Gastroesophageal sphincter (tissue), 4 donors: ENCODE measurements around the gene DNAJB6. TPM values are rescaled to one million over a fixed set of nuclear protein-coding genes. Genes with fewer than 3 reads are reported as not detected.

ENCODE experiments used
- ATAC-seq: fragments of 150-250 bp; one replicate; pipeline ENCODE4 v1.9.1; 2016; ENCODE audit warnings: mild to moderate bottlenecking, moderate library complexity
- H3K27ac ChIP-seq, 4 donors: fragments of 200-600 bp; sonication (generic) in 3 of 4; 1 replicate in 3 of 4; 2 replicates in 1 of 4; pipeline ENCODE4 v1.5.1; 2016 to 2019
- H3K27me3 ChIP-seq: fragments of 200-600 bp; sonication (generic); one replicate; pipeline ENCODE4 v1.5.1; 2019
- H3K36me3 ChIP-seq, 2 donors: fragments of 200-600 bp; sonication (generic); one replicate each; pipeline ENCODE4 v1.5.1; 2019; ENCODE audit warnings: control low read depth in 1 of 2
- H3K4me1 ChIP-seq, 3 donors: fragments of 200-600 bp; sonication (generic); 1 replicate in 2 of 3; 2 replicates in 1 of 3; pipeline ENCODE4 v1.5.1; 2016 to 2019; ENCODE audit warnings: control low read depth in 2 of 3
- H3K4me3 ChIP-seq, 2 donors: fragments of 200-600 bp; sonication (generic); one replicate each; pipeline ENCODE4 v1.5.1; 2019; ENCODE audit warnings: mild to moderate bottlenecking in 1 of 2, moderate library complexity in 1 of 2
- H3K9me3 ChIP-seq, 3 donors: fragments of 200-600 bp; sonication (generic); one replicate each; pipeline ENCODE4 v1.5.1; 2017 to 2019; ENCODE audit warnings: control low read depth in 2 of 3
- EP300 ChIP-seq: sonication (generic); formaldehyde crosslinking; IDR thresholded peaks from one replicate; pipeline ENCODE4 v1.6.1; 2017; ENCODE audit warnings: antibody characterized with exemption, mild to moderate bottlenecking
- POLR2A ChIP-seq, 2 donors: fragments of 450-650 bp; IDR thresholded peaks; one replicate each; pipeline ENCODE4 v1.6.1; 2017; ENCODE audit warnings: antibody characterized with exemption in 2 of 2, mild to moderate bottlenecking in 2 of 2, moderate library complexity in 1 of 2
- POLR2AphosphoS5 ChIP-seq: sonication (generic); formaldehyde crosslinking; IDR thresholded peaks from one replicate; pipeline ENCODE4 v1.6.1; 2017; ENCODE audit warnings: antibody characterized with exemption
- WGBS, 2 donors: methylation state at CpG; one replicate each; pipeline ENCODE4 v1.1.5; 2018; ENCODE audit warnings: low coverage in 1 of 2; 5-methylcytosine and 5-hydroxymethylcytosine counted together
- total RNA-seq, 4 donors: library from RNA; depleted of rRNA; stranded (reverse); fragments of >200 nt; gene quantifications; one replicate each; pipeline ENCODE4 v1.1.0, GENCODE V29; 2016
- TF ChIP-seq, protein P1 (sequence below), 4 experiments: fragments of 200-600 bp in 2 of 4; fragments of 450-650 bp in 2 of 4; sonication (generic) in 1 of 4; IDR thresholded peaks; one replicate each; pipeline ENCODE4 v1.5.1; 2017 to 2019; ENCODE audit warnings: antibody characterized with exemption in 4 of 4, mild to moderate bottlenecking in 2 of 4, moderate library complexity in 2 of 4

DNAJB6 gene
- total RNA-seq, 4 donors from 2014 or later = 117 to 195 (median 148) TPM

DNA sequence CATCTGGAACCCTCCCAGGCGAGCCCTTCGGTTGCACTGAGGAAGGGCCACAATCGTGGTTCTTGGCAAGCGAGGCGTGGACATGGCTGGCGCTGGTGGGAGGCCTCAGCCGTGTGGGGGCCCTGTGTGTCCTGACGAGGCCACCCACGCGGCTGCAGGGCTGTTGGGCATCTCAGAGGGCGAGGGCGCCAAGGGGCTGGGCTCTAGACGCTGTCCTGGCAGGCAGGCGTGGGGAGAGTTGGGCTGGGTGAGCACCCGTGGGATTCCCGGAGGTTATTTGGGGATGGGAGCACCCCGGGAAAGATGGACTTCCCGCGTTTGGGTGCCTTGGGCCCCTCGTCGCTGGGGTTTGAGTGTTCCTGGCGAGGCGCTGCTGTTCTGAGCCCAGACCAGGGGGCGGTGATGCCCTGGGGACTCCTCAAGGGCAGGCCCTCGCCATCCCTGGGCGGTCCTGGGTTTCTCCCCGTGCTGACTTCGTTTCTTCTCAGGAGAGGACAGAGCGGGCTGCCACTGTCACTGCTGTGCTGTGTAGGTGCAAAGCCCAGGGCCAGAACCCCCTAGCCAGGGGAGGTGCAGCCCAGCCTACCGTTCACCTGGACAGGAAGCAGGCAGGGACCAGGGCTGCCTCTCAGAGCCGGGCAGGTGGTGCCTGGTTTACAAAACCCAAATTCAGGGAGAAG lies 87.2 kb downstream of the DNAJB6 start:
- Histone ChIP-seq H3K4me3 (no peak overlapping the region), H3K9me3 (no peaks in the 10 kb centered on the region), H3K27me3 (no peaks in the 10 kb centered on the region), H3K27ac (no peak overlapping the region), H3K4me1 (no peaks in the 10 kb centered on the region), H3K36me3 (peaks cover 0 to 39% of the 10 kb centered on the region in 2 donors)
- TF ChIP-seq POLR2A (IDR thresholded peaks at IDR 0.05) = no peak
- TF ChIP-seq, protein P1, sequence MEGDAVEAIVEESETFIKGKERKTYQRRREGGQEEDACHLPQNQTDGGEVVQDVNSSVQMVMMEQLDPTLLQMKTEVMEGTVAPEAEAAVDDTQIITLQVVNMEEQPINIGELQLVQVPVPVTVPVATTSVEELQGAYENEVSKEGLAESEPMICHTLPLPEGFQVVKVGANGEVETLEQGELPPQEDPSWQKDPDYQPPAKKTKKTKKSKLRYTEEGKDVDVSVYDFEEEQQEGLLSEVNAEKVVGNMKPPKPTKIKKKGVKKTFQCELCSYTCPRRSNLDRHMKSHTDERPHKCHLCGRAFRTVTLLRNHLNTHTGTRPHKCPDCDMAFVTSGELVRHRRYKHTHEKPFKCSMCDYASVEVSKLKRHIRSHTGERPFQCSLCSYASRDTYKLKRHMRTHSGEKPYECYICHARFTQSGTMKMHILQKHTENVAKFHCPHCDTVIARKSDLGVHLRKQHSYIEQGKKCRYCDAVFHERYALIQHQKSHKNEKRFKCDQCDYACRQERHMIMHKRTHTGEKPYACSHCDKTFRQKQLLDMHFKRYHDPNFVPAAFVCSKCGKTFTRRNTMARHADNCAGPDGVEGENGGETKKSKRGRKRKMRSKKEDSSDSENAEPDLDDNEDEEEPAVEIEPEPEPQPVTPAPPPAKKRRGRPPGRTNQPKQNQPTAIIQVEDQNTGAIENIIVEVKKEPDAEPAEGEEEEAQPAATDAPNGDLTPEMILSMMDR (IDR thresholded peaks at IDR 0.05) = no peak
- 82% methylated on average over 3 of the region's 31 CpGs; no CpG with 5 or more reads in 1 of the 2 donors for WGBS, 2 donors
- no peak for ATAC-seq

DNA sequence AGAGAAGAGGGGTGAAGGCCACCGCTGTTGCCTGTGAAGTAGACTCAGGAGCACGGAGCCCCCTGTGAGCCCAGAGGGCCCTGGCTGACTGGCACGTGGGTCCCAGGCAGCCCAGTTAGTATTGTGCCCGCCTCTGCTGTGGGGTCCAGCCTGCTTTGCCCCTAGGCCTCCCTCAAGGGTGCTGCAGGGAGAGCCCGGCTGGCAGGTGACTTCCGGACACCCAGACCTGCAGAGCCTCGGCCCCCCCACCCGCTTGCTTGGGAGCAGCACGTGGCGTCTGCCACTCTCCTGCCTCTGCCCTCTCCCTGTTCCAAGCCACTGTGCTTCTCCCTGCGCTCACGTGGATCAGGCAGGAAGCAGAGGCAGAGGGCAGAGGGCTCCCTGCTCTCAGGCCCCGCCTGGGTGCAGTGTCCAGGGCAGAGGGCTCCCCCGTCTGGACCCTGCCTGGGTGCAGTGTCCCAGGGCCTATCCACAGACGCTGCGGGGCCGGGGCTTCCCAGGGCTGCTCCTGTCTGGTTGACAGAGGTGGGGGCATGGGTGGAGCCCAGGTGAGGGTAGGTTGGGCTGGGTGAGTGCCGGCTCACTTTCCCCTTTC lies 88.4 kb downstream of the DNAJB6 start:
- TF ChIP-seq EP300 = no peak
- TF ChIP-seq POLR2AphosphoS5 = no peak
- TF ChIP-seq POLR2A (IDR thresholded peaks at IDR 0.05) = no peak
- TF ChIP-seq, protein P1 (IDR thresholded peaks at IDR 0.05) = no peak
- 88% methylated on average over 3 of the region's 18 CpGs; no CpG with 5 or more reads in 1 of the 2 donors for WGBS, 2 donors
- Histone ChIP-seq H3K4me3 (no peak overlapping the region), H3K4me1 (no peaks in the 10 kb centered on the region), H3K27me3 (no peaks in the 10 kb centered on the region), H3K36me3 (peaks cover 0 to 31% of the 10 kb centered on the region in 2 donors), H3K27ac (no peak overlapping the region), H3K9me3 (no peaks in the 10 kb centered on the region)
- ATAC-seq = no peak

DNA sequence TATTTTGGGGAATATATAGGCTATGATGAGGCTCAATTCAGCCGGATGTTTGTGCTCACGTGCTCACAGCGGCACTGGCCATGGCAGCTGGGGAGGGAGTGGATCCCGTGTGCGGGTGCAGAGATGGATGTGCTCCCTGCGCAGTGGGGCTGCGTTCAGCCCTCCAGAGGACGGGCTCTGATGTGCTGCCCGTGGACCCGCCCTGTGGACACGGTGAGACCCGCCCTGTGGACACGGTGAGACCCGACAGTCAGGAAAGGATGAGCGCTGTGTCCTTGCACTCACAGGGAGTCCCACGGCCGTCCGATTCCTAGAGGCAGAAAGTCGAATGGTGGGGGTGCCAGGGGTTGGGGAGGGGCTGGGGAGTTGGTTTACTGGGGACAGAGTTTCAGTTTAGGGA lies 89.0 kb downstream of the DNAJB6 start:
- Histone ChIP-seq H3K4me3 (no peak overlapping the region), H3K27me3 (no peaks in the 10 kb centered on the region), H3K9me3 (no peaks in the 10 kb centered on the region), H3K4me1 (no peaks in the 10 kb centered on the region), H3K36me3 (peaks cover 0 to 26% of the 10 kb centered on the region in 2 donors), H3K27ac (no peak overlapping the region)
- TF ChIP-seq POLR2AphosphoS5 (no peak), POLR2A (IDR thresholded peaks at IDR 0.05) (no peak), EP300 (no peak)
- TF ChIP-seq, protein P1 (IDR thresholded peaks at IDR 0.05) = no peak
- WGBS, 2 donors = 75 to 100% methylated on average over 1 to 2 of the region's 19 CpGs
- ATAC-seq = no peak

DNA sequence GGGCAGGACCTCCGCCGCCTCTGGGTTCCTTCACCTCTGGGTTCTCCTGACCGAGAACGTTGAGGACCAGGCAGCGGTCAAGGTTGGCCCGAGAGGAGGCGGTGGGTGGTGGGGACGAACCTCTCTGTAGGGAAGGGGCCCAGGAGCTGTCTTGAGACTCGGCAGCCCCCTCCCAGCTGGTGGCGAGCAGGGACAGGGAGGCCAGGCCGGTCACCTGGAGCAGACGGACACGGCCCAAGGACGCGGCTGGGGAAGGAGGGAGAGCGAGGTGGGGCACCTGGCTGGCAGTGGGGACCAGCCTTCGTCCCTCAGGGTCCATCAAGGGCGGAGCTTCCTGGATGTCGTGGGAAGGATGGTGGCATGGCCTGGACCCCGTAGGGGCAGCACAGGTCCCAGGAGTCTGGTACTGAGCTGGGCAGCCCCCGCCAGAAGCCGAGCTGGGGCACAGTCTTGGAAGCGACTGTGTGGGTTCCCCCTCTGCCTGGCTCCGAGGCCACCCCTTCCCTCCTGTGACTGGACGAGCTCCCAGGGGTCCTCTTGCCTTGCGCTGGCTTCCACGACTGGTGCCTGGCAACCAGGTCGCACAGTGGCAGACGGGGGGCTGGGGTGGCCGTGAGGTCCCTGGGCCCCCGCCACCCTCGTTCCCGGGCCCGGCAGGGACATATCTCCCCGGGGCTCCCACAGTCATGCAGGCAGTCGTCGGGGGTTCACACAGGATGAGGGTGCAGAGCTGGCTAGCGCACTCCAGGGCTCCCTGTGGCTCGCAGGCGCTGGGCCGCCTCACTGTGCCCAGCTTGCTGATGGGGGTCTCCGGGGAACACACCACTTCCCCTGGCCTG lies 89.9 kb downstream of the DNAJB6 start:
- 93% methylated on average over 10 of the region's 42 CpGs; no CpG with 5 or more reads in 1 of the 2 donors for WGBS, 2 donors
- peaks cover 0 to 21% of the 10 kb centered on the region in 2 donors for H3K36me3 ChIP-seq

More for the DNA sequence above, 89.9 kb downstream of the DNAJB6 start:
- no peak for ATAC-seq
- H3K4me1 ChIP-seq = no peaks in the 10 kb centered on the region
- H3K9me3 ChIP-seq = no peaks in the 10 kb centered on the region
- H3K4me3 ChIP-seq = no peak overlapping the region
- TF ChIP-seq POLR2A (IDR thresholded peaks at IDR 0.05) (no peak), EP300 (no peak), POLR2AphosphoS5 (no peak)
- TF ChIP-seq, protein P1 (IDR thresholded peaks at IDR 0.05) = no peak
- H3K27me3 ChIP-seq = no peaks in the 10 kb centered on the region
- no peak overlapping the region for H3K27ac ChIP-seq
